DOHH2 (cell line): ENCODE measurements around the gene MACF1.

Experiments
- CTCF ChIP-seq: fragments of 200-600 bp; sonication (generic); IDR thresholded peaks from one replicate; pipeline ENCODE4 v1.5.1; 2014; ENCODE audit warnings: antibody characterized with exemption, mild to moderate bottlenecking, low read depth, low read length; ENCODE audit not compliant: poor library complexity, severe bottlenecking
- EZH2phosphoT487 ChIP-seq: fragments of 200-600 bp; sonication (generic); IDR thresholded peaks from 2 replicates; pipeline ENCODE4 v1.6.1; 2017; ENCODE audit warnings: borderline replicate concordance, mild to moderate bottlenecking, antibody characterized with exemption, low read length, moderate library complexity, mixed read lengths

- TF ChIP-seq CTCF (no peak), EZH2phosphoT487 (no peak)
Measured at GRCh38 chr1:39332291-39332690, 127.8 kb downstream of the MACF1 start.
